NT2/D1 (cell line): ENCODE measurements around the gene ARFGAP2.

ENCODE experiments used
- SUZ12 ChIP-seq: IDR thresholded peaks from 2 replicates; pipeline ENCODE4 v1.6.1; 2011; ENCODE audit not compliant: insufficient read length, insufficient read depth; ENCODE audit errors: extremely low read depth
- YY1 ChIP-seq: IDR thresholded peaks from 2 replicates; pipeline ENCODE4 v1.6.1; 2011; ENCODE audit not compliant: insufficient read length, insufficient read depth
- ZNF274 ChIP-seq: IDR thresholded peaks from 2 replicates; pipeline ENCODE4 v1.6.1; 2011; ENCODE audit warnings: mild to moderate bottlenecking, low read depth, low read length

DNA sequence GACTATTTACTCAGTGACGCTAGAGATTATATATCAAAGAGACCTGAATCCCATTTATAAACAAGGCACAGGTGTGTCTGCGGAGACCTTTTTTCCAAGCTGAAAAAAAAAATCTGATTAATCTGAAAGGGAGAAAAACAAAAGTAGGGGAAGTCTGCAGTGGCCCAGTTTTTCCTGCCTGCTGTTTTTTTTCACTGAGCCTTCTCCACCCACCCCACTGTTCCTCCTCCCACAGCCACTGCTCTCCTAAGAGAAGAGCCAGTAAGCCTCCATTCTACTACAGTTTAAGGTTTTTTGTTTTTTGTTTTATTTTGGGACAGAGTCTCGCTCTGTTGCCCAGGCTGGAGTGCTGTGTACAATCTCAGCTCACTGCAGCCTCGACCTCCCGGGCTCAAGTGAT lies 18.4 kb downstream of the ARFGAP2 start:
- TF ChIP-seq ZNF274: no peak
- TF ChIP-seq YY1: no peak
- no peak for TF ChIP-seq SUZ12
